ENCODE measurements around the gene CIAO2A. TPM values are rescaled to one million over a fixed set of nuclear protein-coding genes. Genes with fewer than 3 reads are reported as not detected.

The CIAO2A gene
- polyA plus RNA-seq, 1 donor (not counting 4 experiments of a cell fraction or from before 2014, with no cell fraction given): 111 TPM

GRCh38 chr15:64067564-64068030, 26.0 kb downstream of the CIAO2A start:
- no peaks in the 10 kb centered on the region for H4K20me1 ChIP-seq (ENCODE audit: control insufficient read depth, extremely low read depth, insufficient read depth, low read length)
- FAIRE-seq (peak; percentile 41), DNase-seq (ENCODE audit: low read depth, low spot score) (no peak)
- H3K4me1 ChIP-seq (ENCODE audit: control insufficient read depth, extremely low read depth, insufficient read depth, low read length): peaks cover 3% of the 10 kb centered on the region
- no peak overlapping the region for H3K4me3 ChIP-seq (ENCODE audit: control insufficient read depth in 2 of 3, extremely low read depth in 1 of 3, insufficient read depth in 2 of 3, low read depth in 1 of 3, low read length in 3 of 3)
- H3K27me3 ChIP-seq (ENCODE audit: control insufficient read depth, extremely low read depth, insufficient read depth, low read length): no peaks in the 10 kb centered on the region
- no peak overlapping the region for H2AFZ ChIP-seq (ENCODE audit: control insufficient read depth, low read length)
- no peaks in the 10 kb centered on the region for H3K9me3 ChIP-seq (ENCODE audit: control insufficient read depth, low read depth, low read length)
- H3K4me2 ChIP-seq (ENCODE audit: control insufficient read depth, extremely low read depth, insufficient read depth, low read depth, low read length): no peak overlapping the region
- H3K36me3 ChIP-seq (ENCODE audit: control insufficient read depth in 2 of 2, extremely low read depth in 1 of 2, insufficient read depth in 2 of 2, low read length in 2 of 2): peaks cover 0 to 11% of the 10 kb centered on the region in 2 experiments
- no peak overlapping the region for H3K9ac ChIP-seq (ENCODE audit: control insufficient read depth, extremely low read depth, insufficient read depth, low read length)
- H3K79me2 ChIP-seq (ENCODE audit: control insufficient read depth, insufficient read depth, low read length): no peaks in the 10 kb centered on the region
- no peak overlapping the region for H3K27ac ChIP-seq (ENCODE audit: control insufficient read depth, insufficient read depth, low read length)
- TF ChIP-seq CTCF (optimal IDR thresholded peaks at IDR 0.05 in 1 of 3, IDR thresholded peaks at IDR 0.05 in 1 of 3, conservative IDR thresholded peaks at IDR 0.05 in 1 of 3; ENCODE audit: extremely low read depth in 1 of 3, insufficient read depth in 2 of 3, low read length in 3 of 3) (peak; percentile 82 to 88 (median 83)), EZH2 (IDR thresholded peaks at IDR 0.05; ENCODE audit: low read length) (no peak)
- dilution Hi-C loops (cut with MboI; ENCODE audit: extremely low pct_ligation_motif_present, low sequenced_read_pairs): no loop called here
- no peaks in the 10 kb centered on the region for H3K9me1 ChIP-seq (ENCODE audit: control insufficient read depth, extremely low read depth, insufficient read depth, low read length)

GRCh38 chr15:64066451-64066850, 27.2 kb downstream of the CIAO2A start:
- Histone ChIP-seq H2AFZ (ENCODE audit: control insufficient read depth, low read length) (no peak overlapping the region), H3K4me3 (ENCODE audit: control insufficient read depth in 2 of 3, extremely low read depth in 1 of 3, insufficient read depth in 2 of 3, low read depth in 1 of 3, low read length in 3 of 3) (no peak overlapping the region), H3K79me2 (ENCODE audit: control insufficient read depth, insufficient read depth, low read length) (no peaks in the 10 kb centered on the region), H3K4me2 (ENCODE audit: control insufficient read depth, extremely low read depth, insufficient read depth, low read depth, low read length) (no peak overlapping the region), H3K27ac (ENCODE audit: control insufficient read depth, insufficient read depth, low read length) (no peak overlapping the region), H3K9me3 (ENCODE audit: control insufficient read depth, low read depth, low read length) (no peaks in the 10 kb centered on the region), H3K9me1 (ENCODE audit: control insufficient read depth, extremely low read depth, insufficient read depth, low read length) (no peaks in the 10 kb centered on the region), H4K20me1 (ENCODE audit: control insufficient read depth, extremely low read depth, insufficient read depth, low read length) (no peaks in the 10 kb centered on the region), H3K36me3 (ENCODE audit: control insufficient read depth in 2 of 2, extremely low read depth in 1 of 2, insufficient read depth in 2 of 2, low read length in 2 of 2) (peaks cover 0 to 7% of the 10 kb centered on the region in 2 experiments), H3K9ac (ENCODE audit: control insufficient read depth, extremely low read depth, insufficient read depth, low read length) (no peak overlapping the region), H3K27me3 (ENCODE audit: control insufficient read depth, extremely low read depth, insufficient read depth, low read length) (no peaks in the 10 kb centered on the region), H3K4me1 (ENCODE audit: control insufficient read depth, extremely low read depth, insufficient read depth, low read length) (peaks cover 2% of the 10 kb centered on the region)
- dilution Hi-C loops (cut with MboI; ENCODE audit: extremely low pct_ligation_motif_present, low sequenced_read_pairs): no loop called here
- DNase-seq (ENCODE audit: low read depth, low spot score) (no peak), FAIRE-seq (no peak)
- TF ChIP-seq CTCF (optimal IDR thresholded peaks at IDR 0.05 in 1 of 3, IDR thresholded peaks at IDR 0.05 in 1 of 3, conservative IDR thresholded peaks at IDR 0.05 in 1 of 3; ENCODE audit: extremely low read depth in 1 of 3, insufficient read depth in 2 of 3, low read length in 3 of 3) (no peak), EZH2 (IDR thresholded peaks at IDR 0.05; ENCODE audit: low read length) (no peak)

Data from keratinocyte (primary cell).